IPS DF 6.9 (cell line): Measurements from ENCODE around the gene TRIM8.

ENCODE experiments used
- DNase-seq: peaks from one replicate; pipeline ENCODE4 v3.0.0-alpha.2; 2013; ENCODE audit warnings: low read depth, low spot score
- H3K27ac ChIP-seq: one replicate; pipeline ENCODE4 v1.5.1; 2013; ENCODE audit warnings: low read length, control low read depth
- H3K27me3 ChIP-seq: 2 replicates; pipeline ENCODE4 v1.6.1; 2013; ENCODE audit warnings: mild to moderate bottlenecking, low read length; ENCODE audit not compliant: control insufficient read depth, insufficient read depth
- H3K36me3 ChIP-seq: 2 replicates; pipeline ENCODE4 v1.6.1; 2013; ENCODE audit warnings: low read length; ENCODE audit not compliant: control insufficient read depth, insufficient read depth
- H3K4me1 ChIP-seq: 2 replicates; pipeline ENCODE4 v1.6.1; 2013; ENCODE audit warnings: low read length; ENCODE audit not compliant: control insufficient read depth, insufficient read depth
- H3K4me3 ChIP-seq: 2 replicates; pipeline ENCODE4 v1.5.1; 2013; ENCODE audit warnings: mild to moderate bottlenecking, low read length
- H3K9me3 ChIP-seq: 2 replicates; pipeline ENCODE4 v1.6.1; 2013; ENCODE audit warnings: low read length, inconsistent platforms; ENCODE audit not compliant: control insufficient read depth, insufficient read depth
- WGBS: extraction: QIAGEN DNeasy Blood & Tissue Kit; methylation state at CpG from one replicate; pipeline ENCODE4 v1.1.7; 2013; ENCODE audit warnings: mixed read lengths, missing lambda C conversion rate; ENCODE audit not compliant: insufficient read length, insufficient coverage; 5-methylcytosine and 5-hydroxymethylcytosine counted together

TRIM8 gene

GRCh38 chr10:102624751-102625645 lies 19.3 kb upstream of the TRIM8 start:
- Histone ChIP-seq H3K27ac (no peak overlapping the region), H3K4me1 (peaks cover 19% of the 10 kb centered on the region), H3K9me3 (no peaks in the 10 kb centered on the region), H3K4me3 (no peak overlapping the region), H3K27me3 (no peaks in the 10 kb centered on the region), H3K36me3 (no peaks in the 10 kb centered on the region)
- WGBS: no CpG with 5 or more reads among the region's 12 CpGs
- no peak for DNase-seq

DNA sequence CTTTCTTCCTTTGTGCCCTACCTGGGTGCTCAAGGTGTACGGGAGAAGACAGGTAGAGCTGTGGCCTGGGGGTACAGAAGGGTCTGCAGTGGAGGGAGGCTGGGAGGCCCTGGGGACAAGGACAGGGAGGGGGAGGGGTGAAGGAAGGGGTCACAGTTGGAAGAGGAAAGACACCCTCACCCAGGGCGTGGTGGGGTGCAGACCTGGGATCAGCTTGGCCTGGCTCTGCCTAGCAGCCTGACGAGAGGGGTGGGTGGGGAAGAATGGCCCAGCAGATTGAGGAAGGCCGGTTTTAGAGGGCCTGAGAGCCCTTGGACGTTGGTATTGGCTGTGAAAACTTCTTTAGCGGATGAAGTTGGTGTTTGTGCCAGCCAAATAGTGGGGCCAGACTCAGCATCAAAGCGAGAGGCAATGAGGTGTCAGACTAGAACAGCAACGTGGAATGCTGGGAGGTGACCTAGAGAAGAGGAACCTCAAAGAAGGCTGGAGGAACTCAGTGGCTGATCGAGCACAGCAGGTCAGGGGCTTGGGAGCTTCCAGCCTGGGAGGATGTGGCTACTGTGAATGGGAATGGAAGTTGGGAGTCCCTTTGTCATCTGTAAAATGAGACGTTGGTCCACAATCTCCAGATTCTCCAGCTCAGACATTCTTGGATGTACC lies 18.1 kb upstream of the TRIM8 start:
- DNase-seq: no peak
- no peaks in the 10 kb centered on the region for H3K27me3 ChIP-seq
- peaks cover 24% of the 10 kb centered on the region for H3K4me1 ChIP-seq
- no CpG with 5 or more reads among the region's 10 CpGs for WGBS
- H3K4me3 ChIP-seq: no peak overlapping the region
- H3K27ac ChIP-seq: no peak overlapping the region
- H3K36me3 ChIP-seq: no peaks in the 10 kb centered on the region
- no peaks in the 10 kb centered on the region for H3K9me3 ChIP-seq

GRCh38 chr10:102627291-102627735 lies 17.0 kb upstream of the TRIM8 start:
- Histone ChIP-seq H3K27ac (no peak overlapping the region), H3K4me1 (peaks cover 24% of the 10 kb centered on the region), H3K9me3 (no peaks in the 10 kb centered on the region), H3K27me3 (no peaks in the 10 kb centered on the region), H3K36me3 (no peaks in the 10 kb centered on the region), H3K4me3 (no peak overlapping the region)
- no CpG with 5 or more reads among the region's 12 CpGs for WGBS
- DNase-seq: no peak

DNA sequence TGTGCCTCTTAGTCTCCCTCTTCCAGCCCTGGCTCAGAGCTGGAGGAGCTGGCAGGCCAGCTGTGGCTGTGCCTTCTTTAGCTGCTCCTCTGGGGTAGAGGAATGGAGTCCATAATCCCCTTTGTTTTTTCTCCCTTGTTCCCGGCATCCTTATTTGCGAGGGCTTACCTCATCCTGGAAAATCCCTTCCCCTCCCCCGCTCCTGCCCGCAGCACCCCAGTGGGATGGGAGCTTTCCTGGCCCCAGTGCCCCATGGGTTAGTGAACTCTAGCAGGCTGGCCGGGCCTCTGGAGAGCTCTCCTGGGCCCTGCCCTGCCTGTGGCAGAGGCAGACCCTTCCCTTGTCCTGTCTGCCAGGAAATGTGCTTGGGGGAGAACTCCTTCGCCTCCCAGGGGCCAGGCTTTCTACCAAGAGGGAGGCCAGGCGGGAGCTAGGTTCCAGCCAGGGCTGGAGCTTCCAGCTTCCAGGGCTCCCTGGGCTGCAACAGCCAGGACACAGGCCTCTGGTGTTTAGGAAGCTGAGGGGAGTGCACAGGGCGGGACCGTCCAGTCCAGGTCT lies 16.5 kb upstream of the TRIM8 start:
- Histone ChIP-seq H3K36me3 (no peaks in the 10 kb centered on the region), H3K4me3 (no peak overlapping the region), H3K27me3 (no peaks in the 10 kb centered on the region), H3K4me1 (peaks cover 24% of the 10 kb centered on the region), H3K27ac (no peak overlapping the region), H3K9me3 (no peaks in the 10 kb centered on the region)
- no peak for DNase-seq
- WGBS: no CpG with 5 or more reads among the region's 9 CpGs

DNA sequence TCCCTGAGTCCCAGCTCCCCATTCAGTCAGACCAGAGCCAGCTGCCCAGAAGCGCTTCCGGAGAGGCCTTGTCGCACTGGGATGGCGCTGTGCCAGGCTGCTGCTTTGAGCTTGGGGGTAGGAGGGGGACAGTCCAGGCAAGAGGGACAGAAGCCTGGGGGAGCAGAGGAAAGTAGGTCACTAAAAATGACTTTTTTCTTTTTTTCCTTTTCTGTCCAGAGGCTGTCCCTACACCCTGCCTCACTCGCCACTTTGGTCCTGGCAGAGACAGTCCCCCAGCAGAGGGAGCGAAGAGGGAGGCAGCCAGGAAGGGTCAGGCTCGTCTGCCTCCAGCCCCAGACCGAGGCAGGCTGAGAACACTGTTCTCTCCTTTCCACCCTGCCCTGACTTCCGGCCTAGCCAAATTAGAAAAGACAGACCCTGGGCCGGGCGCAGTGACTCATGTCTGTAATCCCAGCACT lies 15.8 kb upstream of the TRIM8 start:
- Histone ChIP-seq H3K4me1 (peaks cover 26% of the 10 kb centered on the region), H3K27me3 (no peaks in the 10 kb centered on the region), H3K9me3 (no peaks in the 10 kb centered on the region), H3K27ac (no peak overlapping the region), H3K4me3 (no peak overlapping the region), H3K36me3 (no peaks in the 10 kb centered on the region)
- no CpG with 5 or more reads among the region's 11 CpGs for WGBS
- no peak for DNase-seq

GRCh38 chr10:102629661-102630614 lies 14.3 kb upstream of the TRIM8 start:
- no peaks in the 10 kb centered on the region for H3K27me3 ChIP-seq
- peaks cover 30% of the 10 kb centered on the region for H3K4me1 ChIP-seq
- H3K9me3 ChIP-seq: no peaks in the 10 kb centered on the region
- no peaks in the 10 kb centered on the region for H3K36me3 ChIP-seq
- no peak overlapping the region for H3K27ac ChIP-seq
- WGBS: no CpG with 5 or more reads among the region's 22 CpGs
- no peak for DNase-seq
- H3K4me3 ChIP-seq: no peak overlapping the region

DNA sequence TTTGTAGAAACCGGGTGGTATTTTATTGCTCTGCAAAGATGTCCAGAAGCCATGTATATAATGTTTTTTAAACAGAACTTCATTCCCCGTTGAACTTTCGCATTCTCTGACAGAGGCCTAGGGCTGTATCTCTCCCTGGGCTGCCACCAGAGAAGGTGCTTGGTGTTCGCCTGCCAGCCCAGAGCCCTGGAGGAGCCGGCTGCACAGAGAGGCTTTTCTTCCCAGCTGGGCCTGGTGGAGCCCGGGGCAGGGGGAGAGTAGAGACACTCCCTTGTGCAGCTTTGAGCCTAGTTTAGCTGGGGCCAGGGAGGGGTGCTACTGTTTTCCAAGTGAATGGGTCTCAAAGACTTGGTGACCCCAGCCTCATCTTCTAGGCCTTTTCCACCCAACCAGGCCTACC lies 13.6 kb upstream of the TRIM8 start:
- Histone ChIP-seq H3K4me1 (peaks cover 30% of the 10 kb centered on the region), H3K4me3 (no peak overlapping the region), H3K36me3 (no peaks in the 10 kb centered on the region), H3K27ac (no peak overlapping the region), H3K9me3 (no peaks in the 10 kb centered on the region), H3K27me3 (no peaks in the 10 kb centered on the region)
- WGBS: no CpG with 5 or more reads among the region's 6 CpGs
- DNase-seq: no peak

DNA sequence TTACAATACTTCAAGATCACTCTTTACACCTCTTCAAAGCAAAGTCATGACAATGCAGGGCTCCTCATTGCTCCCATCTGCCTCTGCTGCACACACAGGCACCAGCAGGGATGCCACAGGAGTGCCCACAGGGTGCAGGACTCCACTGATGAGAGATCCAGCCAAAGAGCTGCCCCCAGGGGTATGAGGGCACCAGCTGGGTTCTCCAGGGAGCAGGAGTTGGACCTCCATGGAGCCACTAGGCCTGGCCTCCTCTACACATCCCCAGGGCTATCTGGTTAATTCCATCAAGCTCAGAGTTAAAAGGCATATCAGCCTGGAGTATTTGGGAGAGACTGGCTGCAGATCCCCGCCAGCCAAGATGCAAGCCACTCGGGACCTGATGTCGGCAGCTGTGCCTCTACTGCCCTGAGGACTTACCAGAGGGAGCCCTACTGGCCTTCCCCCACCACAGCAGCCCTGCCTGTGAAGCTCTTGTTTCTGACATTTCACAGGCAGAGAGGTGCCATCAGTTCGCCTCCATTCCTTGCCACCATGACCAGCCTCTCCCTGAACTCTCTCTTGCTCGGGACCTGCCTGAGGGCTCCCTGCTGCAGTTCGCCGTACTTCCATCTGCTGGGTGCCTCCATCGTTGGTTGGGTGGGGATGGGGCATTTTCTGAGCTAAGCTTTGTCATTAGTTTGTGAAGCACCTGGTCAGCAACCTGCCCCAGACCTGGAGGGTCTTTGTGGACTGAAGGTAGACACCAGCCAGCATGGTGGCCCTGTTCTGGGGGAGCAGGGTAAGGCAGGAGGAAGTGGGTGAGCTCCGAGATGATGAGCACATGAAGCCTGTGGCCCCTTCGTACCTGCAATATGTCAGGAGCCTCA lies 12.5 kb upstream of the TRIM8 start:
- DNase-seq: no peak
- no peak overlapping the region for H3K4me3 ChIP-seq
- H3K4me1 ChIP-seq: peaks cover 25% of the 10 kb centered on the region
- WGBS: no CpG with 5 or more reads among the region's 10 CpGs
- H3K27ac ChIP-seq: no peak overlapping the region
- no peaks in the 10 kb centered on the region for H3K27me3 ChIP-seq
- H3K36me3 ChIP-seq: no peaks in the 10 kb centered on the region
- no peaks in the 10 kb centered on the region for H3K9me3 ChIP-seq

DNA sequence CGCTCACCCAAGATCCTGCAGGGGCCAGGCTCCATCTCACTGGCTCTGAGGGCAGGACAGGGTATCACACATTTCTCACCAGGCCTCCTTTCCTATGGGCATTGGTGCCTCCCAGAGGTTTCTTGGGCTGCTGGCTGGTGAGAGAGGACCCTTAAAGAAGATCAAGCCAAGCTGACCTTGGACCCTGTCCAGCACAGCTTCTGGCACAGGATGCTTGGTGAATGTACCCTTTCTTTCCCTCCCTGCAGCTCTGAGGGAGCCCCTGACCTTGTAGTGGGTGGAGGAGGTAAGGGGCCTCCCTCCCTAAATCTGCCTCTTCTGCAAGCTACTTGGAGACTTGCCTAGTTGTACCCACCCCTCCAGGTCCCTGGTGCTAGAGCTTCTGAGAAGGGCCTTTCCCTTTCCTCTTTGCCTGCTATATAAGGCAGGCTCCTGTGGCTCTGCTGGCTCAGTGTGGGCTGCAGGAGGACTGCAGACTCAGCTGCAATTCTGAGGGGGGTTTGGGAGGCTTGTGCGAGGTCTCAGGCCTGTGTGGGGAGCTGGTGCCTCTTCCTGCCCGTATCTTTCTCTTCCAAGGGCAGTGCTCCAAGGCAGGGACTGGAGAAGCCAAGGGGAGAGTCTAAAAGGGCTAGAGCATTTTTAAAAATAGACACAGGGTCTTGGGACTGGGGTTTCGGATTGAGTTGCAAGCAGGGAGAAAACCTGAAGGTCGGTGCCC lies 11.7 kb upstream of the TRIM8 start:
- no peak overlapping the region for H3K4me3 ChIP-seq
- no peaks in the 10 kb centered on the region for H3K9me3 ChIP-seq
- WGBS: no CpG with 5 or more reads among the region's 5 CpGs
- DNase-seq: no peak
- H3K27ac ChIP-seq: no peak overlapping the region
- peaks cover 21% of the 10 kb centered on the region for H3K4me1 ChIP-seq
- H3K27me3 ChIP-seq: no peaks in the 10 kb centered on the region
- H3K36me3 ChIP-seq: no peaks in the 10 kb centered on the region
